Measurements from ENCODE around the gene PSPN.
"Not testable (repeated sequence)": the region's sequence is repeated elsewhere in the genome, so short reads cannot be mapped to it uniquely, and the experiment has no call there.

The PSPN gene

DNA sequence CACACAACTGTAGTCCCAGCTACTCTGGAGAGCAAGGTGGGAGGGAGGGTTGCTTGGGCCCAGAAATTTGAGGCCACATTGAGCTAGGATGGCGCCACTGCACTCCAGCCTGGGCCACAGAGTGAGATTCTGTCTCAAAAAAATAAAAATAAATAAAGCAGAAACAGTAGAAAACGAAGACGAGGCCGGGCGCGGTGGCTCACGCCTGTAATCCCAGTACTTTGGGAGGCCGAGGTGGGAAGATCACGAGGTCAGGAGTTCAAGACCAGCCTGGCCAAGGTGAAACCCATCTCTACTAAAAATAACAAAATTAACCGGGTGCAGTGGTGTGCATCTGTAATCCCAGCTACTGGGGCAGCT is 14.9 kb downstream of the PSPN start:
- H3K27me3 ChIP-seq (ENCODE audit: low read depth, low read length); H3K9me3 ChIP-seq (ENCODE audit: control insufficient read depth in 1 of 2, low read length in 2 of 2); H3K27ac ChIP-seq (ENCODE audit: low read length): not testable (repeated sequence)
- Histone ChIP-seq H3K4me3 (ENCODE audit: low read depth in 1 of 2, low read length in 2 of 2) (peak overlapping the region; percentile 86 to 87), H3K36me3 (ENCODE audit: control insufficient read depth in 1 of 2, insufficient read depth in 2 of 2, low read length in 2 of 2) (peaks cover 3 to 17% of the 10 kb centered on the region in 2 donors), H3K4me1 (ENCODE audit: control insufficient read depth in 1 of 2, insufficient read depth in 2 of 2, low read length in 2 of 2) (peaks cover 7 to 16% of the 10 kb centered on the region in 2 donors)

DNA sequence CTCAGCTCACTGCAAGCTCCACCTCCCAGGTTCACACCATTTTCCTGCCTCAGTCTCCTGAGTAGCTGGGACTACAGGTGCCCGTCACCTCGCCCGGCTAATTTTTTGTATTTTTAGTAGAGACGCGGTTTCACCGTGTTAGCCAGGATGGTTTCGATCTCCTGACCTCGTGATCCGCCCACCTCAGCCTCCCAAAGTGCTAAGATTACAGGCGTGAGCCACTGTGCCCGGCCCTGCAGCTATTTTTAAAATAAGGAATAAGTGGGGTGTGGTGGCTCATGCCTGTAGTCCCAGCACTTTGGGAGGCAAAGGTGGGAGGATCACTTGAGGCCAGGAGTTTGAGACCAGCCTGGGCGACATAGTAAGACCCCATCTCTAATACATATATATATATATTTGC is 15.3 kb downstream of the PSPN start:
- peaks cover 7 to 16% of the 10 kb centered on the region in 2 donors for H3K4me1 ChIP-seq (ENCODE audit: control insufficient read depth in 1 of 2, insufficient read depth in 2 of 2, low read length in 2 of 2)
- not testable (repeated sequence) for H3K4me3 ChIP-seq (ENCODE audit: low read depth in 1 of 2, low read length in 2 of 2); H3K9me3 ChIP-seq (ENCODE audit: control insufficient read depth in 1 of 2, low read length in 2 of 2); H3K27me3 ChIP-seq (ENCODE audit: low read depth, low read length); H3K27ac ChIP-seq (ENCODE audit: low read length)
- H3K36me3 ChIP-seq (ENCODE audit: control insufficient read depth in 1 of 2, insufficient read depth in 2 of 2, low read length in 2 of 2): peaks cover 0 to 13% of the 10 kb centered on the region in 2 donors

DNA sequence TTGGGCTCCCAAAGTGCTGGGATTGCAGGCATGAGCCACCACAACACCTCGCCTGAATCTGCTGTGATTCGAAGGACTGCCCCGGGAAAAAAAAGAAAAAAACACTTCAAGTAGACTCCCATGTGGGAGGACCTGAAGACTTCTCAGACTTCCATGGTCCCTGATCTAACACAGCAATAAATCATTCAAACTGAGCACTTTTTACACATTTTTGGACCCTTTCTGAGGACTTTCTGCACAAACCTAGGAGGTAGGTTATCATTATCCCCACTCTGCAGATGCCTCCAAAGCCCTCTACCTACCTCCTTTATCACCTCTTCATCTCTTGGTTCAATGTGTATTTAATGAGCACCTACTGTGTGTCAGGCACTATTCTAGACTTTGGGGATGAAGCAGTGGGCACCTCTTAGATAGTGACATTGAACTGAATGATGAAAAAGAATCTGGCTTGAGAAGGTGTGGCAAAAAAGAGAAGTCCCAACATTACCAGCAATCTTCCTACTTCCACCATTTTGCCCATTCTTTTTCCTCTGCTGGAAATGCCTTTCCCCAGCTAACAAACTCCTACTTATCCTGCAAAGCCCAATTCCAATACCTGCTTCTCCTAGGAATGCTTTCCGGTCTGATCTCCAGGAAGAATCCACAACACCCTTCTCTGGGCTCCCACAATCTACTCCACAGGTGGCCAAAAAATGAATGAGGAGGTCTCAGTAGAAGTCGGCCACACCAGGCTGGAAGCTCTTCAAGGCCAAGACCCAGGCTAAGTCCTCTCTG is 16.0 kb downstream of the PSPN start:
- H3K4me1 ChIP-seq (ENCODE audit: control insufficient read depth in 1 of 2, insufficient read depth in 2 of 2, low read length in 2 of 2): peaks cover 7 to 16% of the 10 kb centered on the region in 2 donors
- H3K27me3 ChIP-seq (ENCODE audit: low read depth, low read length): no peaks in the 10 kb centered on the region
- H3K27ac ChIP-seq (ENCODE audit: low read length): no peak overlapping the region
- H3K4me3 ChIP-seq (ENCODE audit: low read depth in 1 of 2, low read length in 2 of 2): no peak overlapping the region
- no peaks in the 10 kb centered on the region for H3K9me3 ChIP-seq (ENCODE audit: control insufficient read depth in 1 of 2, low read length in 2 of 2)
- H3K36me3 ChIP-seq (ENCODE audit: control insufficient read depth in 1 of 2, insufficient read depth in 2 of 2, low read length in 2 of 2): peaks cover 0 to 6% of the 10 kb centered on the region in 2 donors

DNA sequence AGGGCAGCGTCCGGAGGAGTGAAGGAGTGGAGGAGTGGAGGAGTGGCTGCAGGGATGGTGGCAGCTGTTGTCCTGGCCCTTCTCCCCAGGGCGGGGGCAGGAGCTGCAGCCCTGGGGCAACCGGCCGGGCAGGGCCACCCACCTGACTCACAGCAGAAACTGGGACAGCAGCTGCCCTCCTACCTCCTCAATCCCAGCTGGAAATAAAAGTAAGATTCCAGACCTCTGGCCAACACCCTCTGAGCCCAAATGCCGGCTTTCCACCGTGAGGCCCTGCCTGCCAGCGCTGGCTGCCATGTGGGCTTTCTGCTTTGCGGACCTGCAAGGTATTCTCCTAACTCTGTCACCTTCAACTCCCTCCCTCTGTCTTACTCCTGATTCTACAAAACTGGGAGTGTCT is 17.7 kb downstream of the PSPN start:
- Histone ChIP-seq H3K4me1 (ENCODE audit: control insufficient read depth in 1 of 2, insufficient read depth in 2 of 2, low read length in 2 of 2) (peaks cover 7 to 11% of the 10 kb centered on the region in 2 donors), H3K27me3 (ENCODE audit: low read depth, low read length) (no peaks in the 10 kb centered on the region), H3K27ac (ENCODE audit: low read length) (no peak overlapping the region), H3K36me3 (ENCODE audit: control insufficient read depth in 1 of 2, insufficient read depth in 2 of 2, low read length in 2 of 2) (no peaks in the 10 kb centered on the region), H3K9me3 (ENCODE audit: control insufficient read depth in 1 of 2, low read length in 2 of 2) (no peaks in the 10 kb centered on the region), H3K4me3 (ENCODE audit: low read depth in 1 of 2, low read length in 2 of 2) (no peak overlapping the region)

DNA sequence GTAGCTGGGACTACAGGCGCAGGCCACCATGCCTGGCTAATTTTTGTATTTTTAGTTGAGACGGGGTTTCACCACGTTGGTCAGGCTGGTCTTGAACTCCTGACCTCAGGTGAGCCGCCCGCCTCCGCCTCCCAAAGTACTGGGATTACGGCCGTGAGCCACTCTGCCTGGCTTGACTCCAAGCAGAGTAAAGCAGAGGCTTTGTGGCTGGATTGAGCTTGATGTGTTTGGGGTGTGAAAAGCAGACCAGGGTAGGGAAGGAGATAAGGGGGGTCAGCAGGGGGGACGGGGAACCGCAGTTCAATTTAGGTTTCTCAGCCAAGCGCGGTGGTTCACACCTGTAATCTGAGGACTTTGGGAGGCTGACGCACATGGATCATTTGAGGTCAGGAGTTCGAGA is 18.6 kb downstream of the PSPN start:
- H3K27me3 ChIP-seq (ENCODE audit: low read depth, low read length): no peaks in the 10 kb centered on the region
- no peak overlapping the region for H3K27ac ChIP-seq (ENCODE audit: low read length)
- no peaks in the 10 kb centered on the region for H3K36me3 ChIP-seq (ENCODE audit: control insufficient read depth in 1 of 2, insufficient read depth in 2 of 2, low read length in 2 of 2)
- no peaks in the 10 kb centered on the region for H3K9me3 ChIP-seq (ENCODE audit: control insufficient read depth in 1 of 2, low read length in 2 of 2)
- H3K4me1 ChIP-seq (ENCODE audit: control insufficient read depth in 1 of 2, insufficient read depth in 2 of 2, low read length in 2 of 2): peaks cover 2 to 3% of the 10 kb centered on the region in 2 donors
- H3K4me3 ChIP-seq (ENCODE audit: low read depth in 1 of 2, low read length in 2 of 2): no peak overlapping the region

DNA sequence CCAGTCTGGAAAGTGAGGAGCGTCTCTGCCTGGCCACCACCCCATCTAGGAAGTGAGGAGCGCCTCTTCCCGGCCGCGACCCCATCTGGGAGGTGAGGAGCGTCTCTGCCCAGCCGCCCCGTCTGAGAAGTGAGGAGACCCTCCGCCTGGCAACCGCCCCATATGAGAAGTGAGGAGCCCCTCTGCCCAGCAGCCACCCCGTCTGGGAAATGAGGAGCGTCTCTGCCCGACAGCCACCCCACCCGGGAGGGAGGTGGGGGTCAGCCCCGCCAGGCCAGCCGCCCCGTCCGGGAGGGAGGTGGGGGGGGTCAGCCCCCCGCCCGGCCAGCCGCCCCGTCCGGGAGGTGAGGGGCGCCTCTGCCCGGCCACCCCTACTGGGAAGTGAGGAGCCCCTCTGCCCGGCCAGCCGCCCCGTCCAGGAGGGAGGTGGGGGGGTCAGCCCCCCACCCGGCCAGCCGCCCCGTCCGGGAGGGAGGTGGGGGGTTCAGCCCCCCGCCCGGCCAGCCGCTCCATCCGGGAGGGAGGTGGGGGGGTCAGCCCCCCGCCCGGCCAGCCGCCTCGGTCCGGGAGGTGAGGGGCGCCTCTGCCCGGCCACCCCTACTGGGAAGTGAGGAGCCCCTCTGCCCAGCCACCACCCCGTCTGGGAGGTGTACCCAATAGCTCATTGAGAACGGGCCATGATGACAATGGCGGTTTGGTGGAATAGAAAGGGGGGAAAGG is 20.3 kb downstream of the PSPN start:
- H3K27me3 ChIP-seq (ENCODE audit: low read depth, low read length); H3K36me3 ChIP-seq (ENCODE audit: control insufficient read depth in 1 of 2, insufficient read depth in 2 of 2, low read length in 2 of 2); H3K27ac ChIP-seq (ENCODE audit: low read length): not testable (repeated sequence)

DNA sequence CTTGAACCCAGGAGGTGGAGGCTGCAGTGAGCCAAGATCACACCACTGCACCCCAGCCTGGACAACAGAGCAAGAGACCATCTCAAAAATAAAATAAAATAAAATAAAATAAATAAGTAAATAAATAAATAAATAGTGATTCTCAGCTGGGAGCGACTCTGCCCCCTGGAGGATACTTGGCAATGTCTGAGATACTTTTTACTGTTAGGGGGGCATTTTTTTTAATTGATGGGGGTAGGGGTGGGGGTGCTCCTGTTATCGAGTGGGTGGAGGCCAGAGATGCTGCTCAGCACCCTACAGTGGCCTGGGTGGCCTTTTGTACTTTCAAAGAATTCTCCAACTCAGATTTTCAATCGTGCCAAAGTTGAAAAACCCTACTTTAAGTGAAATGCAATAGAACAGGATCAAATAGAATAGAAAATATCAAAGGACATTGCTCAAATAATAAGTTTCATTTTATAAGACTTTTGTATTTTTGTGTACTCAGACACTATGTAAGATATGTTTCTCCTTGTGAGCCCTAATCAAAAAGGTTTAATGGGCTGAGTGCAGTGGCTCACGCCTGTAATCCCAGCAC is 21.5 kb downstream of the PSPN start:
- H3K27ac ChIP-seq (ENCODE audit: low read length): no peak overlapping the region
- H3K9me3 ChIP-seq (ENCODE audit: control insufficient read depth in 1 of 2, low read length in 2 of 2): no peaks in the 10 kb centered on the region
- no peak overlapping the region for H3K4me3 ChIP-seq (ENCODE audit: low read depth in 1 of 2, low read length in 2 of 2)
- H3K4me1 ChIP-seq (ENCODE audit: control insufficient read depth in 1 of 2, insufficient read depth in 2 of 2, low read length in 2 of 2): no peaks in the 10 kb centered on the region
- H3K27me3 ChIP-seq (ENCODE audit: low read depth, low read length): no peaks in the 10 kb centered on the region
- no peaks in the 10 kb centered on the region for H3K36me3 ChIP-seq (ENCODE audit: control insufficient read depth in 1 of 2, insufficient read depth in 2 of 2, low read length in 2 of 2)

More for the DNA sequence above, 20.3 kb downstream of the PSPN start:
- not testable (repeated sequence) for H3K4me3 ChIP-seq (ENCODE audit: low read depth in 1 of 2, low read length in 2 of 2); H3K4me1 ChIP-seq (ENCODE audit: control insufficient read depth in 1 of 2, insufficient read depth in 2 of 2, low read length in 2 of 2); H3K9me3 ChIP-seq (ENCODE audit: control insufficient read depth in 1 of 2, low read length in 2 of 2)

DNA sequence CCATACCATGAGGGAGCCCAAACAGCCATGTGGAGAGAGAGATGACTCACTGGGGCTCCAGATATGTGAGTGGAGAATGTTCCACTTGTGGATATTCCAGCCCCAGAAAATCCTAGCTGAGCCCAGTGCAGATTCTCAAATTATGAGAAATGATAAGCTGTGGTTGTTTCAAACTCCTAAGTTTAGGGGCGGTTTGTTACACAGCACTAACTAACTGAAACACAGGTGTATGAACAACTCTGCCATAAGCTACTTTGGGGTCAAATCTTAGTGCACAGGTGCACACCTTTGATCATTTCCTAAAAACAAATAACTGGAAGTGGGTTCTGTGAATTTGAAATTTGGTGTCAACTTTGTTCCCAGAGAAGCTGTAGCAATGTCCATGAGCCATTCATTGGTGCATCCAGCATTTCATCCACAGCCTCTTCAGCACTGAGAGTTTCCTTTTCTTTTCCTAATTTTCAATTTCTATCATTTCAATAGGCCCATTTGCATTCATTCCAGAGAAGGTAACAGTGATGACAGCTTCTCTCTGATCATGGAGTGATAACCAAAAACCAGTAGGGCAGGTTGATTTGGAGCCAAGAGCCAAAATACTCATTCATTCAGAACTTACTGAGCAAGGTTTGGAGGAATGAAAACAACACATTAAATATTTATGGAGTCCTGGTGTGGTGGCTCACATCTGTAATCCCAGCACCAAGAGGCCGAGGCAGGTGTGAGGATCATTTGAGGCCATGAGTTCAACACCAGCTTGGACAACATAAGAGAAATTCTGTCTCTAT is 23.2 kb downstream of the PSPN start:
- Histone ChIP-seq H3K9me3 (ENCODE audit: control insufficient read depth in 1 of 2, low read length in 2 of 2) (no peaks in the 10 kb centered on the region), H3K27ac (ENCODE audit: low read length) (no peak overlapping the region), H3K4me3 (ENCODE audit: low read depth in 1 of 2, low read length in 2 of 2) (no peak overlapping the region), H3K36me3 (ENCODE audit: control insufficient read depth in 1 of 2, insufficient read depth in 2 of 2, low read length in 2 of 2) (no peaks in the 10 kb centered on the region), H3K27me3 (ENCODE audit: low read depth, low read length) (no peaks in the 10 kb centered on the region), H3K4me1 (ENCODE audit: control insufficient read depth in 1 of 2, insufficient read depth in 2 of 2, low read length in 2 of 2) (no peaks in the 10 kb centered on the region)

DNA sequence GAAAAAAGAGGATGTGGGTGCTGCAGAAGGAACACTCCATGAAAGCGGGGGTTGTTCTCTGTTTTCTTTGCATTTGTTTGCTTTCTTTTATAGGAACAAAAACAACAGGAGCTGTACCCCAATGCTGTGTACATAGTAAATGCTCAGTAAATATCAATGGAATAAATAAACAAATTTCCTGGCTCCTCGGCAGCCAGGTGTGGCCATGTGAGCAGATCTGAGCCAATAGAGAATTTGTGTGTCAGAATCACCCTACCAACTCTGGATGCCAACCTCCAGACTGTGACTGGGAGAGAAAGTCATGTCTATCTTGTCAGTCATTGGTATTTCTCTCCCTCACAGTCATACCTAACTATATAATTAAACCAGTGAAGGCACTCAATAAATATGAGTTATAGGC is 25.0 kb downstream of the PSPN start:
- H3K4me1 ChIP-seq (ENCODE audit: control insufficient read depth in 1 of 2, insufficient read depth in 2 of 2, low read length in 2 of 2): no peaks in the 10 kb centered on the region
- no peaks in the 10 kb centered on the region for H3K27me3 ChIP-seq (ENCODE audit: low read depth, low read length)
- no peaks in the 10 kb centered on the region for H3K36me3 ChIP-seq (ENCODE audit: control insufficient read depth in 1 of 2, insufficient read depth in 2 of 2, low read length in 2 of 2)
- no peak overlapping the region for H3K4me3 ChIP-seq (ENCODE audit: low read depth in 1 of 2, low read length in 2 of 2)
- H3K9me3 ChIP-seq (ENCODE audit: control insufficient read depth in 1 of 2, low read length in 2 of 2): no peaks in the 10 kb centered on the region
- H3K27ac ChIP-seq (ENCODE audit: low read length): no peak overlapping the region

DNA sequence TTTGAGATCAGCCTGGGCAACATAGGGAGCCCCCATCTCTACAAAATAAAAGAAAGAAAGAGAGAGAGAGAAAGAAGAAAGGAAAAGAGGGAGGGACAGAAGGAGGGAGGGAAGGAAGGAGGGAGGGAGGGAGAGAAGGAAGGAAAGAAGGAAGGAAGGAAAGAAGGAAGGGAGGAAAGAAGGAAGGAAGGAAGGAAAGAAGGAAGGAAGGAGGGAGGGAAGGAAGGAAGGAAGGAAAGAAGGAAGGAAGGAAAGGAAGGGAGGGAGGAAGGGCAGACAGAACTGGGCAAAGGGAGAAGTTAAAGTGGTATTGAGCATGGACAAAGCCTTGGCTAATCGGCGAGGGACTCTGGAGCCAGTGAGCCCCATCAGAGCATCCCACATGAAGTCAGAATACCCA is 26.5 kb downstream of the PSPN start:
- not testable (repeated sequence) for H3K36me3 ChIP-seq (ENCODE audit: control insufficient read depth in 1 of 2, insufficient read depth in 2 of 2, low read length in 2 of 2); H3K4me3 ChIP-seq (ENCODE audit: low read depth in 1 of 2, low read length in 2 of 2); H3K4me1 ChIP-seq (ENCODE audit: control insufficient read depth in 1 of 2, insufficient read depth in 2 of 2, low read length in 2 of 2); H3K9me3 ChIP-seq (ENCODE audit: control insufficient read depth in 1 of 2, low read length in 2 of 2); H3K27ac ChIP-seq (ENCODE audit: low read length); H3K27me3 ChIP-seq (ENCODE audit: low read depth, low read length)

DNA sequence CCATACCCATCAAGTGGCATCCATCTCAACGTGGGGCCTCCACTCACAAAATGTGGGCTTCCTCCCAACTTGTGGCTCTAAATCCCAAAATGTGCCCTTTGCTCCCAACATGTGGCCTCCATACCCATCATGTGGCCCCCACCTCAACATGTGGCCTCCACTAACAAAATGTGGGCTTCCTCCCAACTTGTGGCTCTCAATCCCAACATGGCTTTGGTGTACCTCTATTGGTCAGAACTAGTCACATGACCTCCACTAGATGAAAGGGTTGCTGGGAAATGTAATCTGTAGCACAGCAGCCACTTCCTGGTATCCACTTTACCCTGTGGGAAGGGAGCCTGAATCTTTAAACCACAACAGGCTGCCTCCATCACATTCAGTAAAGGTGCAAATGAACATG is 32.3 kb downstream of the PSPN start:
- no peaks in the 10 kb centered on the region for H3K27me3 ChIP-seq (ENCODE audit: low read depth, low read length)
- H3K36me3 ChIP-seq (ENCODE audit: control insufficient read depth in 1 of 2, insufficient read depth in 2 of 2, low read length in 2 of 2): no peaks in the 10 kb centered on the region
- no peak overlapping the region for H3K4me3 ChIP-seq (ENCODE audit: low read depth in 1 of 2, low read length in 2 of 2)
- no peaks in the 10 kb centered on the region for H3K4me1 ChIP-seq (ENCODE audit: control insufficient read depth in 1 of 2, insufficient read depth in 2 of 2, low read length in 2 of 2)
- H3K9me3 ChIP-seq (ENCODE audit: control insufficient read depth in 1 of 2, low read length in 2 of 2): no peaks in the 10 kb centered on the region
- H3K27ac ChIP-seq (ENCODE audit: low read length): no peak overlapping the region

Data from muscle layer of duodenum (tissue), 2 donors.